ENCODE measurements around the gene FAM118A.
"Not testable (repeated sequence)": the region's sequence is repeated elsewhere in the genome, so short reads cannot be mapped to it uniquely, and the experiment has no call there.

FAM118A gene

DNA sequence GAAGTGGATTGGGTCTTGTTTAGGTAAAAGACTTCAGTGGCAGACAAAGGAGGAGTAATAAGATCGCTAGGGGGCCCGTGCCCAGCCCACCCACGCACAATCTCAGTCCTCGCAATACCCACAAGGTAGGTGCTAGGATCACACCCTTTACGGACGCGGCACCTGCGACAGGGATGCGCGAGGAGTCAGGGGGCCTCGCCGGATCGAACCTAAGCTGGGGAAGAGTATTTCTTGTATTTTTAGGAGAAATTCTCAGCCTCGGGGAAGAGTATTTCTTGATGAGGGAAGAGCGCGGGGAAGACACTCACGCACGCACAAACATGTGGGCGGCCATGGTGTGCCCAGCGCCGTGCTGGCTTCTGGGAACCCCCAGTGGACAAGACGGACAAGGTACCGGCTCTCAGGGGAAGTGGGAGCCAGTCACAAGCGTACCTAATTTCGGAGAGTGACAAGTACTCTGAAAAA lies 745 bp upstream of the FAM118A start:
- no peak for DNase-seq (ENCODE audit: low read depth in 2 of 2)

DNA sequence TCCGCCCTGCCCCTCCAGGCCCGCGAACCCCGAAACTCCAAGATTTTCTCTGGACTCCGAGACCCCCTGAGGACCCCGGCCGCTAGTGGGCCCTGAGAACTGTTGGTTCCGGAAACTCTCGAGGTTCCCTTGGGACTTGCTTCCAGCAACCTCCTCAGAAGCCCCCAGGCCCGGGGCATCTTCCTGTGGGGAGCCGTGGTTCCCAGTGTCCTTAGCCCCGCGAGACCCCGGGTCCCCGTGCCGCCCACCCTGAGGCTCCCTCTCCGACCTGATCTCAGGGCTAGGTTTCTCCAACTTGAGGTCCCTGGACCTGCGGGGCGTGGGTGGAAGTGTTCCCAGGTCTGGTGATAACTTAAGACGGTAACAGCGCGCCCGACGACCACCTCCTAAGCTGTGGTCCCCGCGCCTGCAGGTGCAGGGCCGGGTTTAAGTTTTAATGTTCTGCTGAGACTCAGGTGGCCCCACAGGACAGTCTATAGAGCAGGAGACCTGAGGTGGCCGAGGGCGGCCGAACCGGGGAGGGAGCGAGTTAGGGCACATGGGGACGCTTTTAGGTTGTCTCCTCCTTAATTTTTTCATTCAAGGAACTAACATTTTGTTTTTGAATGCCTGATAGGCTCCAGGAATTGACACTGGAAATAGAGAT lies 720 bp downstream of the FAM118A start:
- DNase-seq (ENCODE audit: low read depth in 2 of 2), result no peak

DNA sequence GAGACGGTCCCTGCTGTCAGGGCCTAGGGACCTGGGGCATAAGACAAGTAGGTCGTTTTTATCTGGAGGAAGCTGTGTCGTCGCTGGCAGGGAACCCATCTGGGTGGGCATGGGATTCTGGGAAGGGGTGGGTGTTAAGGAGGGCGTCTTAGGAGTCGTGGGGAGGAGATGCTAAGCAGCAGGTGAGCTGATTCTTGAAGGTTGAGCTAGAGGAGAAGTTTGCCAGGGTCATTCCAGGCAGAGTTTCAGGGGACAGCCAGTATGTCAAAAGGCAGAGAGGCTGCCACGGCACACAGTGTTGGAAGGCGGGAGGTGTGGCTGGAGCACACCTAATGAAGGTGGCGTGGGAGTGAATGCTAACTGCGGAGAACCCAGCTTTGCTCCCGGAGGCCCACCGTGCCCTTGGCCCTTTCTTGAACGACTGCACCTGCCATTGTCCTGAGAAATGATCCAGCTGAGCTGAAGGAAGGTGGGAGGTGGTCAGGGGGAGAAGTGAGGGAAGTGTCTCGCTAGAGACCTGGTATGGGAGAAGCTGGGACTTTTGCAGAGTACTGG lies 1.3 kb downstream of the FAM118A start:
- DNase-seq (ENCODE audit: low read depth in 2 of 2), result no peak

DNA sequence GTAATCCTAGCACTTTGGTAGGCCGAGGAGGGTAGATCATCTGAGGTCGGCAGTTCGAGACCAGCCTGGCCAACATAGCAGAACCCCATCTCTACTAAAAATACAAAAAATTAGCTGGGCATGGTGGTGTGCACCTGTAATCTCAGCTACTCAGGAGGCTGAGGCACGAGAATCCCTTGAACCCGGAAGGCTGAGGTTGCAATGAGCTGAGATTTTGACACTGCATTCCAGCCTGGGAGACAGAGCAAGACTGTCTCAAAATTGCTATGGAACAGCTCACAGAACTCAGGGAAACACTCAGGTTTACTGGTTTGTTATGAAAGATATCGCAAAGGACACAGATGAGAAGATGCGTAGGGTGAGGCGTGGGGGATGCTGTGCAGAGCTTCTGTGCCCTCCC lies 2.7 kb downstream of the FAM118A start:
- no peak for DNase-seq (ENCODE audit: low read depth in 2 of 2)

DNA sequence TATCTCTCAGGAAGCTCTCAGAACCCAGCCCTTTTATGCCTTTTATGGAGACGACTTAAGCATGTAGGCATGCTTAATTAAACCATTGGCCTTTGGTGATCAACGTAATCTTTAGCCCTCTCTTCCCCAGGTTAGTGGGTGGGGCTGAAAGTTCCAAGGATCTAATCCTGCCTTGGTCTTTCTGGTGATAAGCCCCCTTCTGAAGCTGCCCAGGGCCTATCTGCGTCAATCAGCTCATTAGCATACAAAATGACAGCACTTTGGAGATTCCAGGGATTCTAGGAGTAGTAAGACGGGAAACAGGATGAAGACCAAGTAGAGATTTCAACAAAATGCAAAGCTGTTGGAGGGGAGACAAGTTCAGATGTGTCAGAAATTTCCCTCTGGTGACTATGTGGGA lies 3.1 kb downstream of the FAM118A start:
- no peak for DNase-seq (ENCODE audit: low read depth in 2 of 2)

DNA sequence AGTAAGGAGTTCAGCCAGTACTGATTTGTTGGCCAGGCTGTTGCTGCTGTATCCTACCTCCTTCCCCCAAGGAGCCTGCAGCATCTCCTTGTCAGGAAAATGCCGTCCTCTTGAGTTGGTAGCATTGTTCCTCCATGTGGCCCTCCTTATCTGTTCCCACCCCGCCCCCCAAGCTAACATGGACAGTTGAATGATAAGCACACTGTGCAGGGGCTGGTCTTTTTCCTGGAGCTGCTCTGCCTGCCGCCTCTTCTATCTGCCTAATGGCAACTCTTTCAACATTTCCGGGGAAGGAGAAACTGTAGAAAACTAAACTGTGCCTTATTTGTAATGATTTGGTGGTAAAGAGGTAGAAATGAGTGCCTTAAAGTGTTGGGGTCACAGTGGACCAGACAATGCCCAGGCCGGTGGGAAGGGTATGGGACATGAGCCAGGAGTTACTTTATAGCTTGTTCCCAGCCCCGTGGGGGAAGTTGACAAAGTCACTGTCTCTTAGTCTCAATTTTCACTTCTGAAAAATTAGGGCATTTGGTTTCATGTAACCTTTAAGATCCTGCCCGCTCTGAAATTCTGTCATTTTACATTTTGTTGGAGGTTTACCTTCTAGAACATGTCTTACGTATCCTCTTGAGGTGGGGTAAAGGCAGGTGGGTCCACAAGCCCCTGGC lies 4.5 kb downstream of the FAM118A start:
- DNase-seq (ENCODE audit: low read depth in 2 of 2), result no peak

DNA sequence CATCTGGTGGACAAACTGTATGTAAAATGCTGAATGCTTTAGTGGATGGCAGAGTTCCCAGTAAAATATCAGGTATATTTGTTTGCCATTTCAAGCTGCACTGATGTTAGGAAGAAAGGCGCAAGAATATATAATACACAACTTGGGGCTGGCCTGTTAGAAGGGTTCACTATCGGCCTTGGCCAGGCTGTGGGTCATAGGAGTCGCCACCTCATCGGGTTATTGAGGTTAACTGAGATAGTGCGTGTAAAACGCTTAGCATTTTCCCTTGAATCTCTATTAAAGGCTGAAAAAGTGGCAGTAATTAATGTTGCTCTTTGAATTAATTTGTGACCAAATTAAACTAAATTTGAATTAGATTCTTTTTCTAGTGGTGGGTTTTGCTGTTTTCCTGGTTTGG lies 5.1 kb downstream of the FAM118A start:
- no peak for DNase-seq (ENCODE audit: low read depth in 2 of 2)

DNA sequence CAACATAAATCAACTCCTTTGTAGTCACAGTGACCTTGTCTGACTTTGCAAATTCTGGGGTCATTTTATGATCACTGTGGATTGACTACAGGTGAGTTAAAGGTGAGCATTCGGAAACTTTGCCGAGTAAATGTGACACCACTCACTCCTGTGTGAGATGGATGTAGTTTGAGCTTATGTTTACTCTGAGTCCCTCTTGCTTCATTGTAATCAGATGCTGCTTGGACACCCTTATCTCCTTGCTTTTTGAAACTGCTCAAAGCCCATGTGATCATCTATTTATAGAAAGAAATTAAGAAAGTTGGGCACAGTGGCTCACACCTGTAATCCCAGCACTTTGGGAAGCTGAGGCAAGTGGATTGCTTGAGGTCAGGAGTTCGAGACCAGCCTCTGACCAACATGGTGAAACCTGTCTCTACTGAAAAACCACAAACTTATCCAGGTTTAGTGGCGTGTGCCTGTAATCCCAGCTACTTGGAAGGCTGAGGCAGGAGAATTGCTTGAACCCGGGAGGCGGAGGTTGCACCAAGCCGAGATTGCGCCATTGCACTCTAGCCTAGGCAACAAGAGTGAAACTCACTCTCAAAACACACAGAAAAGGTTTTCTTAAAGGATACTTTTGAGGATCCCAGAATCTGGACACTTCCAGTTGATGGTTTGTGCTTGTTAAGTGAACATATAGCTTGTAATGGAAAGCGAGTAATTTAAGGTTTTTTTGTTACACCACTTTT lies 7.2 kb downstream of the FAM118A start:
- DNase-seq (ENCODE audit: low read depth in 2 of 2), result no peak

DNA sequence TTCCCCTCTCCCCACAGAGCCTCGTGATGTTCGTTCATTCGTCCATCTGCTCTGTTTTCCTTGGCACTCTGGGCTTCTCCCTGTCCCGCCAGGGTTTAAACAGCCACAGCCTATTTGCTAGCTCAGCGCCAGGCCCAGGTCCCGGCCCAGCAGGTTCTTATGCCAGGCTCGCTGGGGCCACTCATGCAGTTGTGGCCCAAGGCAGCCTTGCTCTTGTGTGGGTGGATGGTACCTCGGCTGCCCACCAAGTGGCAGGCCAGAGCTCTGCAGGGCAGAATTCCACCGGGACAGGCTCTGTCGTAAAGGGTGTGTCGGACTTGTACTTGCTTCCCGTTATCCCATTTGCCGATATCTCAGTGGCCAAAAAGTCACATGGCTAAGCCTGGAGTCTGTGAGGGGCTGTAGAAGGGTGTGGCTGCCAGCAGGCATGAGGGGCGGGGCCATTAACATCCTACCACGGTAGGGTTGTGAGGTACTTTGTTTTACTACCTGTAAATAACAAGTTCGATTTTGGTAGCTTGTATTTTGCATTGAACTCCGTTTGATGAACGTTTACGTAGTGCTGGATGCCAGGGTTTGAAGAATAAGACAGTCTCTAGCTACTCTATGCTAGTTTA lies 7.9 kb downstream of the FAM118A start:
- DNase-seq (ENCODE audit: low read depth in 2 of 2), result no peak

DNA sequence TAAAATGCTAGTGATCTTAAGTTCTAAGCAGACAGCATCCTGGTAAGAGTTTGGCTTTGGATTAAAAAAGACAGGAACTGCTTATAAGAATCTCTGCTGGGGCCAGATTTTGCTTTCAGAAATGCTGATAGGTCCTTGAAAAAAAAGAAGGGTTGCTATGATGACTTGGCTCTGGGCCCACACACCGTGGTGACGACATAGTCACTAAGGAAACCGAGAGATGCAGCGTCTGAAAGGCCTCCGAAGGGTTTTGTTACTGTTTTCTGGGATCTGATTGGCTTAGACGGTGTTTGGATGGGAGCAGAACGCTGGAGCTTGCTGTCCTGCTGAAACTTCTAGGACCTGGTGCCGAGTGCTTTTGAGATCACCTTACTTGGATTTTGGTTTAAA lies 8.4 kb downstream of the FAM118A start:
- DNase-seq (ENCODE audit: low read depth in 2 of 2), result peak; percentile 87 to 88

DNA sequence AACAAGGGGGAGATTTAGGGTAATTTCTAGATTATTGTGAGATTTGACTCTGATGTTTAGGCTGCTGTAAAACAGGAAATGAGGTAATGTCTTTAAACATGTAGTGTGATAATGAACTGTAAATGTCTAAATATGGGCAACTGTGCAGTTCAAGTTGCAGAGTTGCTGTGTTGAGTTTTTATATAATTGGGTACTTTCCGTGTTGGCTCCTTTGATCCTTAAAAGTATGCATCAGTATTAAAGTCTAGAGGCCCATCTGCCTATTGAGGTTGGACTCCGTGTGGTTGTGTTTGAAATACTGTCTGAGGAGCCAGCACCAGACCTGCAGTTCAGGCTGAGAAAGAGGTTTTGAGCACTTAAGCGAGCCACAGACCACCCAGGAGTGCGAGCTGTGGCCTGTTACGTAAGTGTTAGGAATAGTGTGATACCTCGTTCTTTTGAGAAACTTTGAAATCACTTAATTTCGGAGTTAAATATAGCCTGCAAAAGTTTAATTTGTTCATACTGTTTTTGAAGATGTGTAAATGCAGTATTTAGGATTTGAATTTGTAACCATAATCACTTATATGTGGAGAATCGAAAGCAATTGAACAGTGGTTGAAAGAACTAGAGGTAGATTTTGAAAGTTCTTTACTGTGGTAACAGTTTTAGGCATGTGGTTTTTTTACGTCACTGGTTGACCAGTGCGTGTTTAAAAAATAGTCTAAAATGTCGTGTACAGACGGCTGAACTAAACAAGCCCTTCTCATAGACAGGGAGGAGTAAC lies 9.0 kb downstream of the FAM118A start:
- DNase-seq (ENCODE audit: low read depth in 2 of 2), result peak; percentile 24 to 28

DNA sequence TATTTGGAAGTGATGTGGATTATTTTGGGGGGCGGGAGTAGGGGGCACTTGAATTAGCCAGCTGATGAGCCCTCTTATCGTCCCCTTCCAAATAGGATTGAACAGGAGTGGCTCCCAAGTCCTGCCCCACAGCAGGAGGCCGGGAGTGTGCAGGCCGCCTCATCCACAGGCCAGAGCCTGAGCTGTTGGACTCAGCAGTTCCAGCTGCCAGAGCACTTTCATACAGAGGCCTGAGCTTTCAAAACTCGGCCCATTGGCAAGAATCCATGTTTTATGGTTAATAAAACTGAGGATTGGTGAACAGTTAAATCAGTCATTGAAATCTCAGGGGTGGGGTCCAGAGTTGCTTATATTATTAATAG lies 9.6 kb downstream of the FAM118A start:
- peak in 1 of 2 experiments; percentile 6 for DNase-seq (ENCODE audit: low read depth in 2 of 2)

DNA sequence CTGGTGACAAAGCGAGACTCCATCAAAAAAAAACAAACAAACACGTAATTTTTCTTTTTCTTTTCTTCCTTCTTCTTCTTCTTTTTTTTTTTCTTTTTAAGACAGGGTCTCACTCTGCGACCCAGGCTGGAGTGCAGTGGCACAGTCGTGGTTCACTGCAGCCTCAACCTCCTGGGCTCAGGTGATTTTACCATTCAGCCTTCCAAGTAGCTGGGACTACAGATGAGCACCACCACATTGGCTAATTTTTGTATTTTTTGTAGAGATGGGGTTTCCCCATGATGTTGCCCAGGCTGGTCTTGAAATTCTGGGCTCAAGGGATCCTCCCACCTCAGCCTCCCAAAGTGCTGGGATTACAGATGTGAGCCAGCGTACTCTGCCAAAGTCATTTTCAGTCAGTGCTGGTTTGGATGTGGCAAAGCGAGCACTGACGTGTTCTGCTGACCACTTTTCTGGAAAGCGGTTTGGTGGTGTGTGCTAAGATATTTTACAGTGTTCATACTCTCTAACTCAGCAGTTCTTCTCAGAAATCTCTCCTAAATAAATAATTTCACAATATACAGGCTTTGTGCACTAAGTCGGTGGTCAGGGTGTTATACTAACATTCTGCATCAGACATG lies 10.7 kb downstream of the FAM118A start:
- DNase-seq (ENCODE audit: low read depth in 2 of 2), result no peak

DNA sequence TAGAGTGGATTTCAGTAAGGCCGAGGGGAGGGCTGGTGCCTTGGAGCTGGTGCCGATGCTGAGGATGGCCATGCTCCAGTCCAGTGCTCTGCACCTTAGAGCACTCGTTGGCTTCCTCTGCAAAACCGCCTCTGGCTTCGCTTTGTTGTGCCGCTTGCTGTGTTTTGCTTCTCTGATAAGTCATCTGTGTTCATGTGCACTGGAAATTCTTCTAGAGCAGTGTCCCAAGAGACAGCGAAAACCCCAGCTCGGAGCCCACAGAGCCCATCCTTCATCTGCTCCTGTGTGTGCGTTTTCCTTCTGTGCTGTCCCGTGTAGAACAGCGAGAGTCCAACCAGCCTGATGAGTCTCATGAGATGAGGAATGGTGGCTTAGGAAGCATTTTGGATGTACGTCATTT lies 12.1 kb downstream of the FAM118A start:
- DNase-seq (ENCODE audit: low read depth in 2 of 2), result no peak

DNA sequence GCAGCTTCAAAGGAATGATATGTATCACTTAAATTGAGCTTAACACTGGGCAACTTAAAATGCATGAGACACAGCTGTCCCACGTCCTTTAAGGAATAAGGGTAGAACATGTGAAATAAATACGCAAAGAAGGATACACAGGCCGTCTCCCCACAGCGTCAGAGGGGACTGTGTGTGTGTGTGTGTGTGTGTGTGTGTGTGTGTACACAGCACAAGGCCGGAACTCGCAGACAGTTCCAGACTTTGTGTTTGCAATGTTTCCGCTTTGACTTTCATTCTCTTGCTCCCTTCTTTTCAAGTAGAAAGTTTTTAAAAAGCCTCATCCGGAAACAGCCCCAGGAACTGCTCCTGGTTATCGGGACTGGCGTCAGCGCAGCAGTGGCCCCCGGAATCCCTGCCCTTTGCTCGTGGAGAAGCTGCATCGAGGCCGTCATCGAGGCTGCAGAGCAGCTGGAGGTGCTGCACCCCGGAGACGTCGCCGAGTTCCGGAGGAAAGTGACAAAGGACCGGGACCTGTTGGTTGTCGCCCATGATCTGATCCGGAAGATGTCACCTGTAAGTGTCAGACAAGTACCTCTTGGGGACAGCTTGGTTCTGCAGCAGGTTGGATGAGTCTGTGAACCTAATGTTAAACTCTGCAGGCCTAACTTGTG lies 13.3 kb downstream of the FAM118A start:
- no peak for DNase-seq (ENCODE audit: low read depth in 2 of 2)

DNA sequence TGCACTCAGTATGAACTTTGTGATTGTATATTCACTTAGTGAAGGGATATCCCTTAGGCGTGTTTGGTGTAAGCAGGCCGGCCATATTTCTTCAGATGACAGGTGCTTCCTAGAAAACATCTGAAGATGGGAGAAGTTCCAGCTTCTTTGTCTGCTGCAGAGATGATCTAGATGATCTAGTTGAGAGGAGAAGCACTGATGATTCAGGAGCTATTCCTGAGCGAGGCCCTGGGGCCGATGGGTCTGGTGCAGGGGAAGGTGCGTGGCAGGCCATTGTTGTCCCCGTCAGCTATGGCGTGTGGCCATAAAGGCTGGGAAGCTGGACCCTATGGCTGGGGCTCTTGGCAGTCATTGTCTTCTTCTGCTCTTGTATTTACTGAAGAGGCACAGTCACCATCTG lies 14.0 kb downstream of the FAM118A start:
- no peak for DNase-seq (ENCODE audit: low read depth in 2 of 2)

DNA sequence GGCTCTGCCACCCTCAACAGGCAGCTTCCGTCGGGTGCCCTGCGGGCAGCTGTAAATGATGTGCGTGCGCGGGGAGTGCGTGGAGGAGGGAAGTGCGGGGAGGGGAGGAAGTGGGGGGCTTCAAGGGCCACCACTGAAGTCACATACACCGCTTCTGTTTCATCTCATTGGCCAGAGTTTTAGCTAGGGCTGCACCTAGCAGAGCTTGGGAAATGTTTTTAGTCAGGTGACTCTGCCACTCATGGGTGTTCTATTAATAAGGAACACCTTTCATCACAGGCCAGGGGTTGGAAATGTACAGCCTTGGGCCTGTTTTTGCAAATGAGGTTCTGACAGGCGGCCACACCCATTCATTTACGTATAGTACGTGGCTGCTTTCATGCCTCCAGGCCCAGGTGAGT lies 14.6 kb downstream of the FAM118A start:
- DNase-seq (ENCODE audit: low read depth in 2 of 2), result no peak

DNA sequence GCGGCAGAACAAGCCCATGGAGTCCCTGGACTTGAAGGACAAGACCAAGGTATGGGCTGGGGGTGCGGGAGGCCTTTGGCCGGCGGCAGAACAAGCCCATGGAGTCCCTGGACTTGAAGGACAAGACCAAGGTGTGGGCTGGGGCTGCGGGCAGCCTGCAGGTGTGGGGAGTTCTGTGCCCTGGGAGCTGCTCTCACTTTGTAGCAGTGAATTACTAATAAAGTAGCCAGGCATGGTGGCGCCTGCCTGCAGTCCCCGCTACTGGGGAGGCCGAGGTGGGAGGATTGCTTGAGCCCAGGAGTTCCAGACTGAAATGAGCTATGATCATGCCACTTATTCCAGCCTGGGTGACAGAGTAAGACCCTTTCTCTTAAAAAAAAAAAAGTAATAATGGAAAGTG lies 18.5 kb downstream of the FAM118A start:
- DNase-seq (ENCODE audit: low read depth in 2 of 2), result not testable (repeated sequence)

DNA sequence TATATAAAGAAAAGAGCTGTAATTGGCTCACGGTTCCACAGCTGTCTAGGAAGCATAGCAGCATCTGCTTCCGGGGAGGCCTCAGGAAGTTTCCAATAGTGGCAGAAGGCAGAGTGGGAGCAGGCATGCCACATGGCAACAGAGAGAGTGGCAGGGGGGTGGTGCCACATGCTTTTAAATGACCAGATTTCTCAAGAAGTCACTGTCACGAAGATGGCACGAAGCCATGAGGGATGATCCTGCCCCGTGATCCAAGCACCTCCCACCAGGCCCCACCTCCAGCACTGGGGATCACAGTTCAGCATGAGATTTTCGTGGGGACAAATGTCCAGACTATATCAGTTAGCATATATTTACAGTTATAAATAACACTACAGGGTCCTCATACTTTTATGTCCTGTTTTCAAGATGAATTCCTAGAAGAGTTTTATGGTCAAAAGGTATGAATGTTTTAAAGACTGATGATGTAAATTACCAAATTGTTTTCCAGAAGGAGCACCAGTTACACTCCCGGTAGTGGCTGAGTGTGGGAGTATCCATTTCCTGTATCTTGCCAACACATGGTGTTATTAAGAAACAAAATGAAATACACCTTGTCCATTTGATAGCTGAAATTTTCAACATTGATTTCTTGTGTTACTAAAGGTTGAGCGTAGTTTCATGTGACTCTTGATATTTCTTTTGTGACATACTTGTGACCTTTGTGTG lies 19.2 kb downstream of the FAM118A start:
- DNase-seq (ENCODE audit: low read depth in 2 of 2), result no peak

DNA sequence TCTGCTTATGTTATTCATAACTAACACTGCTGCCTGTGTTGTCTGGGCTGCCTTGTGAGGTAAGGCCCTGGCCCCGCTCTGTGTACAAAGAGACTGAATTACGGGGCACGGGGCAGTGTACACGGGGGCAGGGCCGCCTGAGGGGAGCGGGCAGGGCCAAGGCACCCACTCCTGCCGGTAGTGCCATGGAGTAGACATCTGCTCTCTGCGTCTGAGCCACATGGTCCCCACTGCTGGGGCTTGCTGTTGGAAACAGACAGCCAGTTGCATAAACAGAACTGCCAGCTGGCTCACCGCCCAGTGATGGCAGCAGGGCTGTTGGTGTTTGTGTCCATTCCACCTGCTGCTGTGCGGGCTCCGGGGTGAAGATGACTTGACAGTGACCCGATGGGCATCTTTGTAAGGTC lies 19.8 kb downstream of the FAM118A start:
- no peak for DNase-seq (ENCODE audit: low read depth in 2 of 2)

All from fibroblast of skin of left biceps (primary cell).